GM11168 (cell line): ENCODE data around the gene OCSTAMP.

Experiments used
- in situ Hi-C: fragments of 300-500 bp; cut with MboI; formaldehyde crosslinking; loops from one replicate; pipeline ENCODE4 v1.12.0; 2022; ENCODE audit warnings: low sequenced_read_pairs; ENCODE audit not compliant: unreplicated experiment

Gene OCSTAMP, protein sequence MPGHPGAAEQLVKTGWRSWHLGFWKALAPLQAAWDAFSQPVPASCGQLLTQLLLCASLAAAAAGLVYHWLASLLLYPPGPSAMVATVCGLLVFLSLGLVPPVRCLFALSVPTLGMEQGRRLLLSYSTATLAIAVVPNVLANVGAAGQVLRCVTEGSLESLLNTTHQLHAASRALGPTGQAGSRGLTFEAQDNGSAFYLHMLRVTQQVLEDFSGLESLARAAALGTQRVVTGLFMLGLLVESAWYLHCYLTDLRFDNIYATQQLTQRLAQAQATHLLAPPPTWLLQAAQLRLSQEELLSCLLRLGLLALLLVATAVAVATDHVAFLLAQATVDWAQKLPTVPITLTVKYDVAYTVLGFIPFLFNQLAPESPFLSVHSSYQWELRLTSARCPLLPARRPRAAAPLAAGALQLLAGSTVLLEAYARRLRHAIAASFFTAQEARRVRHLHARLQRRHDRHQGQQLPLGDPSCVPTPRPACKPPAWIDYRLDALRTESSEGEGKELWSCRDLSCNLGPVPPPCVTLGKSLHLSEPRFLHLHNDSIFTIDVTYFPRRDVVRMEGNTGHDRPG

DNA sequence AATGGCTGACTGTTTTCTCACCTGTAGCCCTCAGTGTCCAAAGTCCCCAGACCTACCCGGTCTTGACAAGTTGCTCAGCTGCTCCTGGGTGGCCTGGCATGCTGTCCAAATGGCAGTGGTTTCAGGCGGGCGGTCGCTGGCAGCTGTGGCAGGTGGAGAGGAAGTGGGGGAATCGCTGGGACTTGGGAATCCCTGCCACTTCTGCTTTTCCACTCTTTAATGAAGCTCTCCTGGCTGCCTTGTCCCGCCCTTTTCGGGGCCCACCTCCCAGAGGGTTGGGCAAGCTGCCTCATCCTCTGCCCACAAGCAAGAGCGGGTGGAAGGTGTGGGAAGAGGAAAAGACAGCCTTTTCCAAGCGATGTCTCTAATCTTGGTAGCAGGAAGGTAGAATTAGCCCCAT is at the start of gene OCSTAMP:
OCSTAMP (minus strand) TSS at position 194 of the 400 bp plus-strand sequence; CDS start at position 100, 94 bp downstream.
- in situ Hi-C loops = no loop called here

DNA sequence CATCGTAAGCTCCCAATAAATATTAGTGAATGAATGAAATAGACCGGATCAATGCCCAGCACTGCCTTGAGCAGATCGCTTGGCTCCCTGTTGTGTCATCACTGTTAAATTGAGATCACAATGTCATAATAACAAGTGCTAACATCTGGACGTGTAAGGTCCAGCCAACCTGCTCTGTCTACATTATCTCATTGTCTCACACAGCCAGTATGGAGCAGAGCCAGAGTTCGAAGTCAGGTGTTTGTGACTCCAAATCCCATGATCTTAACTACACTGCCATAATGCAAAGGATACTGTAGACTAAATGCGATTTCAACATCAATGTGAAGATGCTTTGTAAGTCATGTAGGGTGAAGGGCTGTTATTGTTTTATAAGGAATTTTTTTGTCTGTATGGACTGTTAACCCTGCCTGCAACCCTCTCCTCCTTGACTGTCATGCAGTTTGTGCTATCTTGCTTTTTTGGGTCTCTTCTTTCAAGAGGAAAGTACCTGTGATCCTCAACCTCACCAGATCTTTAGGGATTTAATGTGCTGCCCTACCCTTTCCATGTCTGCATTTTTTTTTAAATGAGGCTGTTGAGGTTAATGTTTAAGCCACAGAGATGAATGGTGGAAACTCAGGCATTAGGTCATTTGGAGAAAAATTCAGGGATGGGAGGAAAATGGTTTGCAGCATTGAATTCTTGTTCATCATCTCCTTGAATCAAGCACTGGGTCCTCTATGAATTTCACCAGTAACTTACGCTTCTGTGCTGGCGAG is 49.0 kb upstream of the OCSTAMP start:
- in situ Hi-C loops = no loop called here

DNA sequence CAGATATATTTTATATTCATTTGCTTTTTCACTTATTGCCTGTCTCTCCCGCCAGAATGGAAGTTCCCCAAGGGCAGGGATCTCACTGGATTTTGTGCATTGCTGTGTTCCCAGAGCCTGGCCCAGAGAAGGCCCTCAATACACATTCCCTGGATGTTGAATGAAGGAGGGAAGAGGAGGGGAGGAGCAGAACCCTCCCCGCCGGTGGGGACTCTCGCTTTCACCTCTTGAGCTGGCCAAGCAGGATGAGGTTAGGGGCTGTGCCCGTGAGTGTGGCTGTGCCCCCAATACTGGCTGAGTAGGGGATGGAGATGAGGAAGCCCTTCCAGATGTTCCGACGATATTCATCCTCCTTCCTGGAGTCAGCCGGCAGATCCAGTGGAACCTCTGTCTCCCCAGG is 45.5 kb upstream of the OCSTAMP start:
- in situ Hi-C loops = no loop called here

DNA sequence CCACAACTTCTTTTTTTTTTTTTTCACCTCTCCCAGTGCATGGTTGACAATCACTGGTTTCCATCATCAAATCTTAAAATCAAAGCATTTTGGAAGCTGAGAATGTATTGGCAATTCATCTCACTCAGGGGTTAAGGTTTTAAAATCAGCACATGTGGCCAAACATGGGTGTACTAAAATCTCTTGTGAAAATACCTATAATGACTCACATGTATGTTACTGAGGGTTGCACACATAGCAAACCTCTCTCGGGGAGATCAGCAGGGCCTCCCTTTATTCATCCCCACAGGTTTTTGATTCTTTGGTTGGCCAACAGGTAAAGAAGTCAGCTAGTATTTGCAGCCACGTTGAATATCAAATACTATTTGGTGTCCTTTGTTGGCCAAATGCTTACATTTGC is 44.3 kb upstream of the OCSTAMP start:
- in situ Hi-C loops = no loop called here

DNA sequence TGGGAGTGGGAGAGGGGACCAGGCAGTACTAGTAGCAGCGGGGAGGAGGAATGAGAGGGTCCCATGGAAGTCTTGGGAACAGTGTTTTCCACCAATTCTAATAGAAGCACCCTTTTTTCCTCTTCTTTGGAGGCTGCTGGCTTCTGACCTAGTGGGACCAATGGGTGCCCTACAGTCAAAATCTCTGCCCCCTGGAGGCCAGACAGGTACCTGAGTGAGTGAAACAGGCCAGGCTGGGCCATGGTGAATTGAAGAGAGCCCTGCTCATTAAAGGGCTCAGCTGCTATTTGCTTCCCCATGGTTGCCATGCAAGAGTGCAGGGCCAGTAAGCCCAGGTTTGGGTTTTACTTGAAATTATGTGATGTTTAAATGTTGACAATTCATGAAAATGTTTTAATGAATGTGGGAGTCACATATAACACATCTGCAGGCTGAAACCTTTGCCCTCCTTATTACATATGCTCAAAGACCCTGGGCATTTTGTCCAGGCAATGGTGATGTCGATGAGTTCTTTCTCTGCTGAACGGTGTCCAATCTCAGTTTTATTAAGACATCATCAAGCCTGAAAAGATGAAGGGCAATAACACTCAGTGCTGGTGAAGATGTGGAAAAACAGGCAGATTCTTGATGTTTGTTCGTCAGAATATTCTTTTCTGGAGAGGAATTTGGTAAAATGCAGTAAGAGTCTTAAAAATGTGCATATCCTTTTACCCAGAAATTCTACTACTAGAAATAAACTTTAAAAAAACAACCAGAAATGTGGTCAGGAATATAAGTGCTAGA is 42.3 kb upstream of the OCSTAMP start:
- in situ Hi-C loops = no loop called here

DNA sequence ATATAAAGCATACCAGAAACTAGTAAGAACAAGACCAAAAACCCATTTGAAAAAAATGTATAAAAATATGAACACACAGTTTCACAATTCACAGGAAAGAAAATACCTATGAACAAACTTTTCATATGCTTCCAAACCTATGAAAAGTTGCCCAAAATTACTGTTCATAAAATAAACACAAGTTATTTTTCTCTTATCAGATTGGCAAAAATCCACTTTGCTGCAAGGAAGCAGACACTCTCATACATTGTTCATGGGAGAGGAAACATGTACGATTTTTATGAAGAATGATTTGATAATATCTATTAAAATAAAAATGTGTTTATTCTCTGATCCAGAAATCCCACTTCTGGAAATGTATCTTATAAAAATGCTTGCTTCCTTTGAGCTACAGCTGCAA is 40.0 kb upstream of the OCSTAMP start:
- in situ Hi-C loops = no loop called here

DNA sequence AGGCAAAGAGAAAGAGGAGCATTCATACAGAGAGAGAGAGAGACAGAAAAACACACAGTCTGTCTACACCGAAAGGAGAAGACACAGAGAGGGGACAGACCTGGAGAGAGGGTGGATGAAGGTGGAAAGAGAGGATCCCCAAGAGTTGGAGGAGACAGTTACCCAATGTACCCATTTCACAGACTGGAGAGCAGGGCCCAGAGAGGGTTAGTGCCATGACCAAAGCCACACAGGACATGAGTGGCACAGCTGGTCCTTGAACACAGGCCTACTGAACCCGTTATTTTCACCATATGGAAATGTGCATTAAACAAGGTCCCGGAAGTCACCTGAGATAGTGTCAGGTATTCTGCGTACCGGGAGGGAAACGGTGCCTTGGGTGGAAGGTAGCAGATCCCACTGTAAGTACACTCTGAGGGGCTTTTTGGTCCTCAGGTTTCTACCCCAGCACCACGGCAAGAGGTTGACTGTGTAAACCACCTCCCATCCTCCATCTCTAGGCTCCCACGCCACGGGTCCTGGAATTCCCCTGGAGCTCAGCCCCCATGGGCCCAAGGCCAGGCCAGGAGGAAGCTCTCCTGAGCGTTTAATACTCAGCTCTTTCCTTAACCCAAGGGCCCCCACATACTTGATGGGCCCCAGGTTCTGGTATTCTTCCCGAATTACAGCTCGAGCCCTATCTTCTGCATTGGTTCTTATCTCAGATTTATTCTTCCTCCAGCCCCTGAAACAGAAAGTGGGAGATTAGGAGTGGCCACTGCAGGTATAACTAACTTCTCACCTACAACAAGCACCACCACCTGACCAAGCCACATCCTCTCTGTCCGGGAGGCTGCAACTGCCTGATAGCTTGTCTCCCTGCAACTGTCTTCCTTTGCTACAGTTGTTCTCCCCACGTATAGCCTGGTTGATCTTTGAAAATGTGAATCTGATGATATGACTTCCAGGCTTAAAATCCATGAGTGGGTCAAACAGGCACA is 38.4 kb upstream of the OCSTAMP start:
- in situ Hi-C loops = no loop called here

DNA sequence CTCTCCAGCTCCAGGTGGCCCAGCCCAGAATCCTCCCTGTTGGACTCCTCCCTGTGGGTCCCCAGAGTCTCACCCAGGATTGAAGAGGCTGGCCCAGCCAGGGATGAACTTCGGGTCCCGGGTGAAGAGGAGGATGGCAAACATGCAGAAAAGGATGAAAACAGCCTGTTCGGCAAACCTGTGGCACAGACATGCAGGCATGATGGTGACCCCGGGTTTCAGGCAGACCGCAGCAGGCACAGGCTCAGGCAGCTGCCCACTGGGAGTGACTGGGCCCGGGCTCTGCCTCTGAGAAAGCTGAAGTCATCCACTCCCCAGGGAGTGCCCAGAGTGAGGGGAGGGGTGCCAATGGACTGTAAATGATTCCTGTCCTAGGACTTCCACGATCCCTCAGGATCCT is 37.5 kb upstream of the OCSTAMP start:
- in situ Hi-C loops = no loop called here

DNA sequence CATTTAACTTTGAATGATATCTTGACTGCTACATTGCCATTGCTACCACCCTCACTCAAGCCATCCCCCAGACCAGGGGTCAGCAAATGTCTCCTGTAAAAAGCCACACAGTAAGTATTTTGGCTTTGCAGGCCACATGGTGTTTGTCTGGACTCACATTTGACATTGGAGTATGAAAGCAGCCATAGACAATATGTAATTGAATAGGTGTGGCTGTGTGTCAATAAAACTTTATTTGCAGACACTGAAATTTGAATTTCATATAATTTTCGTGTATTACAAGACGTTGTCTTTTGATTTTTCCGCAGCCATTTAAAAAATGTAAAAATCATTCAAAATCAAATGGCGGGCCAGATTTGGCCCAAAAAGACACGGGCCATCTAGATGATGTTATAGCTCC is 36.3 kb upstream of the OCSTAMP start:
- in situ Hi-C loops = no loop called here

DNA sequence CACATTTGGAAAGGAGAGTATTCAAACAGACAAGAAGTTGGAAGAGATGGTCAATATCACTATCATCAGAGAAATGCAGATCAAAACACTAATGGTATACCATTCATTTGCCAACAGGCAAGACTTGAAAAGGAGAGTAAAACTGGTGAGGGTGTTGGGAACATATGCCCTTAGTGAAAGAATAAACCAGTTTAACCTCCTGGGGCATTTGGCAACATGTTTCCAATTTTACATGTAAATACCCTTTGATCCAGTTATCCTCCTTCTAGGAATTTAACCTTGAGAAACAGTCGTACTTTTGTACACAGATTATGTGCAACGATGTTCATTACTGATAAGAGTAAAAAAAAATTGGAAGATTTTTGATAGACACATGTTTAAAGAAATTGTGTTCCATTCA is 34.1 kb upstream of the OCSTAMP start:
- in situ Hi-C loops = no loop called here

DNA sequence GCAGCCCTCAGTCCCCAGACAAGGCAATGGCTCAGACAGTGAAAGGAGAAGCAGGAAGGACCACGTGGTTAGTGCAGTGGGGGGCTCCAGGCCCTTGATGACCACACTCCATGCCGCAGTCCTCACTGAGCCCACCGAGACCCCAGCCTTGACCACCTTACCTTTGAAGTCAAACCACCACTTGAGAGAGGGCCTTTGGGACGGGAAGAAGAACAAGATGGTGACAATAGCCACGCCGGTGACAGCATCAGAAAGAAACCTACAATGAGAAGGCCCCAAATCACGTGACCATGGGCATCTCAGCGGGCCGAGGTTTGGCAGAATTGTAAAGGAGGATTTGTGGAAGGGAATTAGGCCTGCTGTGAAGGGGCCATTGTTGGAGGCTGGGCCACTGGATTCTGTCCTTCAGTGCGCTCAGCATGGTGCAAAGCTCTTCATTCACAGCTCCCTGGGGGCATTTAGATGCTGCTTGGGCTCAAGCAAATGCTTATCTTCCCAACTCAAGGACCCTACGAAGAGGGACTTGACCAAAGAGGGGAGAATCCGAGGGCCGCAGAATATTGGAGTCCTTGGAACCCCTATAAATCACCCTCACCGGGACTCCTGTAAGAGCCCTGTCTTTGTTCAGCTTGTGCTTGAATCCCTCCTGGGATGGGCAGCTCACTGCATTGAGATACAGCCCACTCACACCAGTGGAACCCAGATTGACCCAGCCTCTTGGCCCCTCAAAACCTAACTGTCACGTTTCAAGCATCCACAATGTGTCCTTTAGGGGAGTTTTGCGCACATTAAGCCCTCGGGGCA is 33.2 kb upstream of the OCSTAMP start:
- in situ Hi-C loops = no loop called here

DNA sequence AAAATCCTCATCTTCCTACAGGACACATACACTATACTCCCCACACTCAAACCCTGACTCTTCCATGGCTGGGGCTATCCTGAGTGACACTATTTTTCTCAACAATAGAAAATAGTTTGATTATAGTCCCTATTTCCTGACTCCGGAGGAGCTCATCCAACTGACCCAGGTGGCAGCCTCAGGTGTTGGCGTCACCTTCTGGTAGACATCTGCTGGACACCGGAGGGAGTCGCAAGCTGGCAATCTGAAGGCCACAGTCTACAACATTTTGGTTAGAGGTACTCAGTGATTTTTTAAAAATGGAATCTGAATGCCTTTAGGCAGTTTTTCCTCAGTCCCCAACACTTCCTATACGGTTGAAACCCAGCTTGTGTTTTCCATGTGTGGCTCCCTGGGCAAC is 32.2 kb upstream of the OCSTAMP start:
- in situ Hi-C loops = no loop called here

DNA sequence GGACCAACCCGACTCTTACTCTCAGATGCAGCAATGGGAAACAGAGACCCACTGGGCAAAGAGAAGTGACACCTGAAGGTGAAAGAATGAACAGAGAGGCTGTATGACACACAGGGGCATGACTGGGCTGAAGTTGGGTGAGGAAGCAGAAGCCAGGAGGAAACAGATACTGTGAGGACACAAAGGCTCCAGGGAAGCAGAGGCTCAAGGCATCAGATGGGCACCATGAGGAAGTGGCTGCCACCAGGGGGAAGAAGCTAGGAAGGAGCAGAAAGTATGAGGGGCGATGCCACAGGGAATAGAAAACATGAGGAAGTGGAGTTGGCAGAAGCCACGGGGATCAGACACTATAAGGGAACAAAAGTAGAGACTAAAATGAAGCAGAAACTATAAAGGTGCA is 30.9 kb upstream of the OCSTAMP start:
- in situ Hi-C loops = no loop called here

DNA sequence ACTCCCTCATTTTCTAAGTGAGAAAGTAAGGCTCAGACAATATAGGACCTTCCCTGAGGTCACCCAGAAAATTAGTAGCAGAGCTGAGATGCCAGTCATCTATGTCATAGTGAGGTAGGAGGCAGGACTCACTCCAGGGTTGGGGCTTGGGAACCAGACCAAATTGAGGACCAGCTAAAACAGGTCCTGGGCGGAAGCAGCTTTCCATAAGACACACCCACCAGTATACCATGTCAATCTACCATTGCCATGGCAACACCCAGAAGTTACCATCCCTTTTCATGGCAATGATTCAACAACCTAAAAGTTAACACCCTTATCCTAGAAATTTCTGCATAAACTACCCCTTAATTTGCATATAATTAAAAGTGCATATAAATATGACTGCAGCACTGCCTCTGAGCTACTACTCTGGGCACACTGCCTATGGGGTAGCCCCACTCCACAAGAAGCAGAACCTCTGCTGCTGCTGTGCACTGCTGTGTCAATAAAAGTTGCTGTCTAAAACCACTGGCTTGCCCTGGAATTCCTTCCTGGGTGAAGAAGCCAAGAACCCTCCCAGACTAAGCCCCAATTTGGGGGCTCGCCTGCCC is 30.3 kb upstream of the OCSTAMP start:
- in situ Hi-C loops = no loop called here

DNA sequence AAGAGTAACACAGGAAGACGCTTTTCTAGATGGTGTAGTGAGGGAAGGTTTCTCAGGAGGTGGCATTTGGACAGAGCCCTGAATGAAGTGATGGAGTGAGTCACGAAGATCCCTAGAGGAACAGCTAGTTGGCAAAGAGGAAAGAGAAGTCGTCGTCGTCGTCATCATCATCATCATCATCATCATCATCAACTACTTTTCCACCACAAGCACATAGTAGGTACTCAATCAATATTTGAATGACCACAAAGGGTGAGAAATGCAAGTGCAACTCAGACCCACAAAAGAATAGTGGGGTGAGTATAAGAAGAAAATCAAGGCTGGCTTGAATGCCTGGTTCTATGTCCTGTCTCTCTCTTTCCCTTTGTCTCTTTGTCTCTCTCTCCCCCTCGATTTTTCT is 28.3 kb upstream of the OCSTAMP start:
- in situ Hi-C loops = no loop called here

DNA sequence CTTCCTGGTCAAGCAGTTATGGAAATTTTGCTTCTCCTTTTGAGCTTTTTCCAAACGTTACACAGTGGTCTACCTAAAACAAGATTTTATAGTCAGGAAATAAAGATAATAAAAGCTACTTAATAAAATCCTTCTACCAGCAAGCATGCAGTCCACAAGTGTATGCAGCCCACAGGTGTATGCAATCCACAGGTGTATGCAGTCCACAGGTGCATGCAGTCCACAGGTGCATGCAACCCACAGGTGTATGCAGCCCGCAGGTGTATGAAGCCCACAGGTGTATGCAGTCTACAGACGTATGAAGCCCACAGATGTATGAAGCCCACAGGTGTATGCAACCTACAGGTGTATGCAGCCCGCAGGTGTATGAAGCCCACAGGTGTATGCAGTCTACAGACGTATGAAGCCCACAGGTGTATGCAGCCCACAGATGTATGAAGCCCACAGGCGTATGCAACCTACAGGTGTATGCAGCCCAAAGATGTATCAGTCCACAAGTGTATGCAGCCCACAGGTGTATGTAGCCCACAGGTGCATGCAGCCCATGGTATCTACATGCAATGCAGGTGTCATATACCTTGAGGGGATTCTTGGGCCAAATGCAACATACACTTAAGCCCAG is 26.4 kb upstream of the OCSTAMP start:
- in situ Hi-C loops = no loop called here

DNA sequence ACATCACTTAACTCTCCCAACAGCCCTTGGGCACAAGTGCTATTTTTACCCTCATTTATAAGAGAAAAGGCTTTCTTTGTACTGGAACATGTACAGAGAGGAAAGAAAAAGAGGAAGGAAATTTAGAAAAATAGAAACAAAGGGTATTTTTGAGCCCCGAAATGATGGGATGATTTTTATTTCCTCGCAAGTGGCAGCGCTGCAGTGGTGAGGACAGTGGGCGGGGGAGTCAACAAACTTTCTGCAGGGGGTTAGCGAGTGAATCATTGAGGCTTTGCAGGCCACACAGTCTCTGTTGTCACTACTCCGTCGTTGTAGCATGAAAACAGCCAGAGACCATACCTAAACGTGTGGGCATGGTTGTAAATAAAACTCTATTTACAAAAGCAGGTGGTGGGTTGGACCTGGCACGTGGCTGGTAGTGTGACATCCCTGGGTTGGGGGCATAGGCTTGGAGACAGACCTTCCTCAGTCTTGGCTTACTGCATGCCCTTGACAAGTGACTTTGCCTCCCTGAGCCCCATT is 25.5 kb upstream of the OCSTAMP start:
- in situ Hi-C loops = no loop called here

DNA sequence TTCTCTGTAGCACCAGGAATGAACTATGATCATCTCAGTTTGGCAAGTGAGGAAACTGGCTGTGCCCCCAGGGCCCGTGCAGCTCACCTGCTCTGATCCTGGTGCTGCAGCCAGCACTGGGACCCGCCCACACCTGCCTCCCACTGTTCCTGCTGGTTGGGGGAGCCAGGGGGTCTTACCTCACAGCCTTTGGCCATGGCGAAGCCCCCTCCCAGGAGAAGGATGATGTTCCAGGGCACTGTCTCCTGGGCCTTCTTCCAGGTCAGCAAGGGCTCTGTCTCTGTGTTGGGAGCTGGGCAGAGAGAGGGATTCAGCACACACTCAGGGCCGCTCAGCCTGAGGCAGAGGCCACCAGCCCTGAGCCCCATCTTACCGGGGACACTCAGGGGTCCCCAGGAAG is 24.9 kb upstream of the OCSTAMP start:
- in situ Hi-C loops = no loop called here
